ENCODE measurements around the gene BDKRB2.

DNA sequence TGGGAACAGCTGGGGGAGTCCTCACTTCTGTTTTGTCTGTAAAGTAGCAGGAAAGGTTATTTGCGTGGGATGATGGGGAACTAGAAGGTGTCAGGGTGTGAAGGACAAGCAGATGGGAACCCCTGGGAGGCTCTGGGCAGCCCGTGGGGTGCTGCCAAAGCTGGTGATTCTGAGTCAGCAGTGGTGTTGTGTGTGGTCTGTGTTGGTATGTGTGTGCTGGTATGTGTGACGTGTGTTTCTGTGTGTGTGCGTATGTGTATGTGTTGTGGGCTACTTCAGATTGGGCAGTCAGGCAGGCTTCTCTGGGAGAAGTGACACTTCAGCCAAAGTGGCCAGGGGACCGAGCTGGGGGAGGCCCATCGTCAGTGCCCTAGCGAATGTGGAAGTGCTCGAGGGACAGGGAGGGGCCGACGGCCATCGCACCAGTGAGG, 15.3 kb upstream of the BDKRB2 start:
- TF ChIP-seq, protein P1, sequence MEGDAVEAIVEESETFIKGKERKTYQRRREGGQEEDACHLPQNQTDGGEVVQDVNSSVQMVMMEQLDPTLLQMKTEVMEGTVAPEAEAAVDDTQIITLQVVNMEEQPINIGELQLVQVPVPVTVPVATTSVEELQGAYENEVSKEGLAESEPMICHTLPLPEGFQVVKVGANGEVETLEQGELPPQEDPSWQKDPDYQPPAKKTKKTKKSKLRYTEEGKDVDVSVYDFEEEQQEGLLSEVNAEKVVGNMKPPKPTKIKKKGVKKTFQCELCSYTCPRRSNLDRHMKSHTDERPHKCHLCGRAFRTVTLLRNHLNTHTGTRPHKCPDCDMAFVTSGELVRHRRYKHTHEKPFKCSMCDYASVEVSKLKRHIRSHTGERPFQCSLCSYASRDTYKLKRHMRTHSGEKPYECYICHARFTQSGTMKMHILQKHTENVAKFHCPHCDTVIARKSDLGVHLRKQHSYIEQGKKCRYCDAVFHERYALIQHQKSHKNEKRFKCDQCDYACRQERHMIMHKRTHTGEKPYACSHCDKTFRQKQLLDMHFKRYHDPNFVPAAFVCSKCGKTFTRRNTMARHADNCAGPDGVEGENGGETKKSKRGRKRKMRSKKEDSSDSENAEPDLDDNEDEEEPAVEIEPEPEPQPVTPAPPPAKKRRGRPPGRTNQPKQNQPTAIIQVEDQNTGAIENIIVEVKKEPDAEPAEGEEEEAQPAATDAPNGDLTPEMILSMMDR (IDR thresholded peaks at IDR 0.05), result no peak
- TF ChIP-seq POLR2AphosphoS5 (IDR thresholded peaks at IDR 0.05; ENCODE audit: insufficient read depth in 1 of 2, low read depth in 1 of 2), result no peak

All from vagina (tissue), 2 donors.